DMS153 treated with DMSO at 0.1 percent for 48 hours (cell line): ENCODE data around the gene NT5C2.
A peak's percentile ranks its signal among the peaks of the same experiment; 100 is the strongest.
"Not testable (repeated sequence)": the region's sequence is repeated elsewhere in the genome, so short reads cannot be mapped to it uniquely, and the experiment has no call there.

Source experiments
- DNase-seq: peaks from one replicate; lab custom pipeline; 2025; ENCODE audit not compliant: unreplicated experiment; lab: John Stamatoyannopoulos, UW

The NT5C2 gene

GRCh38 chr10:103193107-103193819 is at the start of gene NT5C2:
NT5C2 (minus strand) TSS chr10:103193272; CDS start chr10:103174958, 18,314 bp downstream.
- peak; percentile 30 for DNase-seq

GRCh38 chr10:103241262-103242011 is 48.4 kb upstream of the NT5C2 start:
- no peak for DNase-seq

- no peak for DNase-seq
Measured at GRCh38 chr10:103238506-103239252, 45.6 kb upstream of the NT5C2 start.

GRCh38 chr10:103235775-103236174 is 42.7 kb upstream of the NT5C2 start:
- DNase-seq: no peak

GRCh38 chr10:103232772-103233488 is 39.9 kb upstream of the NT5C2 start:
- DNase-seq: no peak

- no peak for DNase-seq
Measured at GRCh38 chr10:103232131-103232673, 39.1 kb upstream of the NT5C2 start.

GRCh38 chr10:103231047-103231551 is 38.0 kb upstream of the NT5C2 start:
- DNase-seq: no peak

- DNase-seq: no peak
Measured at GRCh38 chr10:103227416-103227815, 34.3 kb upstream of the NT5C2 start.

- DNase-seq: no peak
Measured at GRCh38 chr10:103225939-103226338, 32.9 kb upstream of the NT5C2 start.

- not testable (repeated sequence) for DNase-seq
Measured at GRCh38 chr10:103224721-103225120, 31.6 kb upstream of the NT5C2 start.

- DNase-seq: no peak
Measured at GRCh38 chr10:103224133-103224532, 31.1 kb upstream of the NT5C2 start.

GRCh38 chr10:103216362-103216761 is 23.3 kb upstream of the NT5C2 start:
- DNase-seq: not testable (repeated sequence)

GRCh38 chr10:103215601-103216000 is 22.5 kb upstream of the NT5C2 start:
- no peak for DNase-seq

- DNase-seq: not testable (repeated sequence)
Measured at GRCh38 chr10:103210262-103210661, 17.2 kb upstream of the NT5C2 start.

GRCh38 chr10:103207643-103208042 is 14.6 kb upstream of the NT5C2 start:
- not testable (repeated sequence) for DNase-seq

- no peak for DNase-seq
Measured at GRCh38 chr10:103207141-103207540, 14.1 kb upstream of the NT5C2 start.

GRCh38 chr10:103206715-103207114 is 13.6 kb upstream of the NT5C2 start:
- DNase-seq: not testable (repeated sequence)

- DNase-seq: not testable (repeated sequence)
Measured at GRCh38 chr10:103205401-103205800, 12.3 kb upstream of the NT5C2 start.

GRCh38 chr10:103204353-103205255 is 11.5 kb upstream of the NT5C2 start:
- no peak for DNase-seq
